Measurements from ENCODE around the gene LRP1-AS. TPM values are rescaled to one million over a fixed set of nuclear protein-coding genes. Genes with fewer than 3 reads are reported as not detected.

The LRP1-AS gene
- total RNA-seq, 1 experiment from 2014 or later = not detected

DNA sequence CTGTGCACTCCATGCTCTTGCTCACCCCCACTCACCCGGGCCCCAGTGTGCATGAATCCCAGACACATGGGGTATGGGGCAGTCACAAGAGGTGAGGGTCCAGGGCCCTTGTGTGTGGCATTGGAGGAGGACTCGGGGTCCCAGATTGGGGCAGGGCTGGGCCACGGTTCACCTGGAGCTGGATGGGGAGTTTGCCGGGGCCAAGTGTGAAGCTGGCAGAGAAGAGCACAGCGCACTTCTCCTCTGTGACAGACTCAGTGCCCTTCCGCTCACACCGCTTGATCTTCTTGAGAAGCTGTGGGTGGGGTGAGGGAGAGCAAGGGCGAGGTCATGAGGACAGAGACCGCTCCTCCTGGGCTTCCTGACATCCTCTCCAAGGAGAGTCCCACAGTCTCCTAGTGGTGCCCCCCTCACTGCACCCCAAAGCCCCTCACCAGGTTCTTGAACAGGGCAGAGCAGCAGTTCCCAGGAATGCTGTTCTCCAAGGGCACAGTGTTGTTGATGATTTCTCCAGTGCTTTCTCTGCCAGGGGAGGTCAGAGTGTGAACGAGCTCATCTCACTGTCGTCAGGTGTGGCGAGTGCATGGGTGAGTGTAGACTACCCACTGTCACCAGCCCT lies 43.0 kb downstream of the LRP1-AS start:
- ATAC-seq (no peak), DNase-seq (no peak)
- Histone ChIP-seq H4K20me1 (ENCODE audit: low read length) (no peaks in the 10 kb centered on the region), H2AFZ (ENCODE audit: low read length) (no peak overlapping the region), H3K27ac (ENCODE audit: low read length) (no peak overlapping the region), H3K4me3 (ENCODE audit: low read length) (no peak overlapping the region), H3K79me2 (ENCODE audit: low read length) (no peaks in the 10 kb centered on the region), H3K27me3 (ENCODE audit: low read length) (no peaks in the 10 kb centered on the region), H3K9me2 (replicated peaks; ENCODE audit: low read length) (no peaks in the 10 kb centered on the region), H3K4me1 (ENCODE audit: insufficient read depth, low read length) (peaks cover 11% of the 10 kb centered on the region), H3K4me2 (ENCODE audit: low read length) (no peak overlapping the region), H3K9me3 (ENCODE audit: low read length) (no peaks in the 10 kb centered on the region), H3K9ac (ENCODE audit: low read length) (no peak overlapping the region), H3K36me3 (ENCODE audit: low read depth, low read length) (no peaks in the 10 kb centered on the region), H3F3A (ENCODE audit: low read length, unreplicated experiment) (no peaks in the 10 kb centered on the region)
- BruUV-seq (replicated peaks) = no TSS peak
- intact Hi-C loops (cut with micrococcal nuclease) = no loop called here
- ChIA-PET POLR2A (ENCODE audit: unreplicated experiment) (no interaction called here), CTCF (no interaction called here)
- no peak for TF ChIP-seq EZH2phosphoT487 (IDR thresholded peaks at IDR 0.05; ENCODE audit: borderline replicate concordance, low read length)
- no peak for TF ChIP-seq CTCF (conservative IDR thresholded peaks at IDR 0.05; ENCODE audit: low read depth, low read length)
- no peak for TF ChIP-seq EZH2 (IDR thresholded peaks at IDR 0.05; ENCODE audit: low read length, unreplicated experiment)

DNA sequence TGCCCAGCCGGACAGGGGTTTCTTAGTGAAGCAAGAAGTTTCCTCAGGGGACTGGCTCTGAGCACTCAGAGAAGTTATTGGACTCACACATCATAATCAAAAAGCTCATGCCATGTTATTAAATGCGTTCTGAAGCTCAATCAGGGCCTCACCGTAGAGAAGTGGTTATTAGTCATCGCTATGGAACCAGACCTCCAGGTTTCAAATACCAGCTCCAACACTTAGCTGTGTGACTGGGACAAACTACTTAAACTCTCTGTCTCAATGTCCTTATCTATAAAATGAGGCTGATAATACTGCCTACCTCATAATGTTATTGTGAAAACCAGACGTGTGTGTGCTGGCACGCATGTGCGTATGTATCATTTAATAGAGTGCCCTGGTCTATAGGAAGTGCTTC lies 43.6 kb downstream of the LRP1-AS start:
- Histone ChIP-seq H3K4me1 (ENCODE audit: insufficient read depth, low read length) (peaks cover 16% of the 10 kb centered on the region), H3K9ac (ENCODE audit: low read length) (no peak overlapping the region), H4K20me1 (ENCODE audit: low read length) (no peaks in the 10 kb centered on the region), H3K9me3 (ENCODE audit: low read length) (no peaks in the 10 kb centered on the region), H3K79me2 (ENCODE audit: low read length) (no peaks in the 10 kb centered on the region), H3K36me3 (ENCODE audit: low read depth, low read length) (no peaks in the 10 kb centered on the region), H3F3A (ENCODE audit: low read length, unreplicated experiment) (no peaks in the 10 kb centered on the region), H3K4me3 (ENCODE audit: low read length) (no peak overlapping the region), H3K27me3 (ENCODE audit: low read length) (no peaks in the 10 kb centered on the region), H2AFZ (ENCODE audit: low read length) (no peak overlapping the region), H3K27ac (ENCODE audit: low read length) (no peak overlapping the region), H3K9me2 (replicated peaks; ENCODE audit: low read length) (no peaks in the 10 kb centered on the region), H3K4me2 (ENCODE audit: low read length) (no peak overlapping the region)
- ChIA-PET CTCF (no interaction called here), POLR2A (ENCODE audit: unreplicated experiment) (no interaction called here)
- ATAC-seq (no peak), DNase-seq (no peak)
- no TSS peak for BruUV-seq (replicated peaks)
- intact Hi-C loops (cut with micrococcal nuclease) = no loop called here
- TF ChIP-seq CTCF (conservative IDR thresholded peaks at IDR 0.05; ENCODE audit: low read depth, low read length) = no peak
- no peak for TF ChIP-seq EZH2 (IDR thresholded peaks at IDR 0.05; ENCODE audit: low read length, unreplicated experiment)
- TF ChIP-seq EZH2phosphoT487 (IDR thresholded peaks at IDR 0.05; ENCODE audit: borderline replicate concordance, low read length) = no peak

DNA sequence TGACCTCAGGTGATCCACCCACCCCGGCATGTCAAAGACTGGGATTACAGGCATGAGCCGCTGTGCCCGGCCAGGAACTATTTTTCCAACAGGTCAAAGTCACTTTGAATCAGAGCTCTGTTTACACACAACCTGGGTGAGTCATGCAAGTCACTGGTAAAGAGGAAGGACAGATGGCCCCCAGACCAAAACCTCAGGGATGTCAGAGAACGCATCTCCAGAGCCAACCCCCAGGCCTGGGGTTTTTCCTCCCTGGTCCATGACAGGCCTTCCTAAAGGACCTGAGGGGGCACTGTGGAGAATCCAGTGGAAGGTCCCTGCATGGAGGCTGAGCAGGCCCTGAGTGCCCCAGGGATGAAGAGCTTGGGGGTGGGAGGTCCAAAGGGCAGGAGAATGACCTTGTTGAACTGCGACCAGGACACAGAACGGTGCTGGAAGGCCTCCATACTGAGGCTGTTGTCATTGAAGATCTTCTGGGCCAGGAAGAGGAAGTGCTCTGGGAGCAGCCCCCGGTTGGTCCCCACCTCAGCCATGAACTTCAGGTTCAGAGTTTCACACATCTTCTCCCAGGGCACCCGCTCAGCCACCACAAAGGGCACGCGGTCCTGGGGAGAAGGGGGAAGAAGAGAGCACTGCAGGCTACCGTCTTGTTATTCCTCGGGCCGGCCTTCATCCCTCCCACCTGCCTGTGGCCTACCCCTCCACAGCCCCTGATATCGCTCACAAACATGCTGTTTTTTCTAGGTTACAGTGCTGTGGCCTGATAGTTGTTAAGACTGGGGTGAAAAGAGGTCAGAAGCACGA lies 45.3 kb downstream of the LRP1-AS start:
- CTCF ChIA-PET = interaction anchor here (0.6 to 1.0 kb wide), 2 partner anchors 10 to 29 kb away, joined by 5 to 6 read pairs; no protein-coding TSS in a partner anchor
- H2AFZ ChIP-seq (ENCODE audit: low read length) = no peak overlapping the region
- no peaks in the 10 kb centered on the region for H3K9me2 ChIP-seq (replicated peaks; ENCODE audit: low read length)
- DNase-seq (peak; percentile 66), ATAC-seq (peak; percentile 71)
- TF ChIP-seq EZH2phosphoT487 (IDR thresholded peaks at IDR 0.05; ENCODE audit: borderline replicate concordance, low read length) = no peak
- TF ChIP-seq CTCF (conservative IDR thresholded peaks at IDR 0.05; ENCODE audit: low read depth, low read length) = 0 out of 2 replicates have a peak, but pooled peaks have one; percentile 14
- TF ChIP-seq EZH2 (IDR thresholded peaks at IDR 0.05; ENCODE audit: low read length, unreplicated experiment) = no peak
- H4K20me1 ChIP-seq (ENCODE audit: low read length) = no peaks in the 10 kb centered on the region
- no peaks in the 10 kb centered on the region for H3F3A ChIP-seq (ENCODE audit: low read length, unreplicated experiment)
- no TSS peak for BruUV-seq (replicated peaks)
- H3K79me2 ChIP-seq (ENCODE audit: low read length) = no peaks in the 10 kb centered on the region
- H3K4me3 ChIP-seq (ENCODE audit: low read length) = no peak overlapping the region
- no peaks in the 10 kb centered on the region for H3K27me3 ChIP-seq (ENCODE audit: low read length)
- H3K27ac ChIP-seq (ENCODE audit: low read length) = no peak overlapping the region
- H3K4me2 ChIP-seq (ENCODE audit: low read length) = no peak overlapping the region
- POLR2A ChIA-PET (ENCODE audit: unreplicated experiment) = no interaction called here
- H3K9ac ChIP-seq (ENCODE audit: low read length) = no peak overlapping the region
- H3K9me3 ChIP-seq (ENCODE audit: low read length) = no peaks in the 10 kb centered on the region
- H3K4me1 ChIP-seq (ENCODE audit: insufficient read depth, low read length) = peaks cover 19% of the 10 kb centered on the region
- intact Hi-C loops (cut with micrococcal nuclease) = no loop called here
- H3K36me3 ChIP-seq (ENCODE audit: low read depth, low read length) = no peaks in the 10 kb centered on the region
